Forelimb muscle (tissue), 1 donor: ENCODE results near the gene UBR4. TPM values are rescaled to one million over a fixed set of nuclear protein-coding genes. Genes with fewer than 3 reads are reported as not detected.
"Not testable (repeated sequence)": the region's sequence is repeated elsewhere in the genome, so short reads cannot be mapped to it uniquely, and the experiment has no call there.

Source experiments
- DNase-seq: peaks from one replicate; pipeline ENCODE4 v3.0.0-alpha.2; 2013; ENCODE audit warnings: low read depth
- polyA plus RNA-seq: library from polyadenylated mRNA; unstranded; fragments of 120-200 nt; gene quantifications from one replicate; pipeline ENCODE4 v1.2.1, GENCODE V29; 2013; ENCODE audit not compliant: insufficient read length

Gene UBR4
- polyA plus RNA-seq, 1 donor = 71.2 TPM

GRCh38 chr1:19191811-19192210, 18.3 kb downstream of the UBR4 start:
- no peak for DNase-seq

- DNase-seq = no peak
Measured at GRCh38 chr1:19190468-19190867, 19.6 kb downstream of the UBR4 start.

GRCh38 chr1:19189270-19189669, 20.8 kb downstream of the UBR4 start:
- DNase-seq = no peak

GRCh38 chr1:19187852-19188251, 22.2 kb downstream of the UBR4 start:
- no peak for DNase-seq

GRCh38 chr1:19186001-19186400, 24.1 kb downstream of the UBR4 start:
- no peak for DNase-seq

GRCh38 chr1:19182223-19182622, 27.8 kb downstream of the UBR4 start:
- DNase-seq = no peak

- not testable (repeated sequence) for DNase-seq
Measured at GRCh38 chr1:19180265-19180657, 29.8 kb downstream of the UBR4 start.

GRCh38 chr1:19179597-19180264, 30.3 kb downstream of the UBR4 start:
- no peak for DNase-seq

- no peak for DNase-seq
Measured at GRCh38 chr1:19178734-19179398, 31.2 kb downstream of the UBR4 start.

- DNase-seq = no peak
Measured at GRCh38 chr1:19177811-19178210, 32.3 kb downstream of the UBR4 start.

- DNase-seq = no peak
Measured at GRCh38 chr1:19169642-19170041, 40.4 kb downstream of the UBR4 start.

GRCh38 chr1:19167140-19167539, 42.9 kb downstream of the UBR4 start:
- no peak for DNase-seq

- no peak for DNase-seq
Measured at GRCh38 chr1:19166066-19166465, 44.0 kb downstream of the UBR4 start.

- no peak for DNase-seq
Measured at GRCh38 chr1:19165501-19165900, 44.6 kb downstream of the UBR4 start.

- no peak for DNase-seq
Measured at GRCh38 chr1:19164274-19165015, 45.6 kb downstream of the UBR4 start.

GRCh38 chr1:19163261-19163660, 46.8 kb downstream of the UBR4 start:
- DNase-seq = no peak

- DNase-seq = no peak
Measured at GRCh38 chr1:19160831-19161230, 49.2 kb downstream of the UBR4 start.

GRCh38 chr1:19157653-19158052, 52.4 kb downstream of the UBR4 start:
- DNase-seq = no peak

- DNase-seq = peak; percentile 24
Measured at GRCh38 chr1:19156676-19157075, 53.4 kb downstream of the UBR4 start.

- no peak for DNase-seq
Measured at GRCh38 chr1:19154876-19155275, 55.2 kb downstream of the UBR4 start.

GRCh38 chr1:19153169-19153568, 56.9 kb downstream of the UBR4 start:
- DNase-seq = no peak

GRCh38 chr1:19151537-19151936, 58.5 kb downstream of the UBR4 start:
- no peak for DNase-seq

- DNase-seq = no peak
Measured at GRCh38 chr1:19149736-19150135, 60.3 kb downstream of the UBR4 start.
